GM21576 (cell line): ENCODE data around the gene CHST15.

ENCODE experiments used
- ATAC-seq: cut with Tn5 transposase; IDR thresholded peaks from one replicate; pipeline ENCODE4 v1.9.1; 2021; ENCODE audit warnings: mild to moderate bottlenecking, moderate library complexity; ENCODE audit not compliant: unreplicated experiment

CHST15 gene

GRCh38 chr10:123974406-123974805, 119.0 kb downstream of the CHST15 start:
- ATAC-seq = no peak

- no peak for ATAC-seq
These were observed 120.7 kb downstream of the CHST15 start for GRCh38 chr10:123972481-123973401.

GRCh38 chr10:123970927-123971286, 122.5 kb downstream of the CHST15 start:
- ATAC-seq = no peak

GRCh38 chr10:123970207-123970926, 123.0 kb downstream of the CHST15 start:
- no peak for ATAC-seq

- ATAC-seq = no peak
These were observed 125.7 kb downstream of the CHST15 start for GRCh38 chr10:123967626-123968243.

- no peak for ATAC-seq
These were observed 126.5 kb downstream of the CHST15 start for GRCh38 chr10:123966896-123967231.

- no peak for ATAC-seq
These were observed 127.2 kb downstream of the CHST15 start for GRCh38 chr10:123965973-123966895.

- ATAC-seq = no peak
These were observed 128.4 kb downstream of the CHST15 start for GRCh38 chr10:123964953-123965352.

GRCh38 chr10:123962756-123963530, 130.5 kb downstream of the CHST15 start:
- no peak for ATAC-seq

- no peak for ATAC-seq
These were observed 135.2 kb downstream of the CHST15 start for GRCh38 chr10:123958241-123958640.
